Smooth muscle cell of trachea (primary cell): ENCODE data around the gene PCTP. TPM values are rescaled to one million over a fixed set of nuclear protein-coding genes. Genes with fewer than 3 reads are reported as not detected.

ENCODE experiments used
- total RNA-seq: library from RNA; depleted of rRNA; stranded (reverse); fragments of >200 nt; gene quantifications from 2 replicates; pipeline ENCODE4 v1.2.1, GENCODE V29; 2014

The PCTP gene
- 18.9 and 26.9 TPM in 2 replicates for total RNA-seq

GRCh38 chr17:55750750-55751657 is at the start of gene PCTP:
Gene PCTP, plus strand, starts transcription at chr17:55751051. Its CDS starts 53 bp downstream, at chr17:55751104.

GRCh38 chr17:55722742-55723487 is 27.9 kb upstream of the PCTP start, which contains the start of gene TMEM100:
Gene TMEM100, minus strand, starts transcription at chr17:55722864. Its CDS starts 1,794 bp downstream, at chr17:55721070.

Other genes starting within 250 kb of the PCTP start
- gene SMIM36, start 239.6 kb upstream of the PCTP start, total RNA-seq, result not detected in 2 replicates
- 0.99 and 5.4 TPM in 2 replicates for gene TMEM100, start 28.2 kb upstream of the PCTP start, total RNA-seq